PC-3 (cell line): ENCODE results near the gene IFNGR1.

Source experiments
- EZH2phosphoT487 ChIP-seq: fragments of 300-600 bp; sonication (generic); IDR thresholded peaks from 2 replicates; pipeline ENCODE4 v1.6.1; 2018; ENCODE audit warnings: mild to moderate bottlenecking, antibody characterized with exemption, low read length, borderline replicate concordance
- TF ChIP-seq, protein P1 (sequence below): fragments of 300-600 bp; sonication (generic); conservative IDR thresholded peaks from 2 replicates; pipeline ENCODE4 v1.5.1; 2017; ENCODE audit warnings: antibody characterized with exemption, low read depth, mild to moderate bottlenecking, low read length

DNA sequence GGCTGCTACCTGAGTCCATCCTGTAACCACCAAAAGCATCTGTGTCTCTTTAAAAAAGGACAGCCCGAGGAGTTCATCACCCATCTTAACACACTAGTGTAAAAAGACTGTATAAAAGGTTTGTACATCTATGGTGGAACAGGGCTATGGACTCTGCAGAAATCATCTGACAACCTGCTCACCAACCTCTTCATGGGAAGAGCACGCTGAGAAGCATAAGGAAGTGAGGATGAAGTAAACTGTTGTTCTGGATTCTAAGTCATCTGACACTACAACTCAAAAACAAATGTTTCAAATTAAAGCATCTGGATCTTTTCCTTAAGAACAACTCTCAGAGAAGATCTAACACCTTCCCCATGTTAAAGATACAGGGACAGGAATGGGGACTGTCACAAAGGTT, 5.4 kb downstream of the IFNGR1 start:
- TF ChIP-seq, protein P1, sequence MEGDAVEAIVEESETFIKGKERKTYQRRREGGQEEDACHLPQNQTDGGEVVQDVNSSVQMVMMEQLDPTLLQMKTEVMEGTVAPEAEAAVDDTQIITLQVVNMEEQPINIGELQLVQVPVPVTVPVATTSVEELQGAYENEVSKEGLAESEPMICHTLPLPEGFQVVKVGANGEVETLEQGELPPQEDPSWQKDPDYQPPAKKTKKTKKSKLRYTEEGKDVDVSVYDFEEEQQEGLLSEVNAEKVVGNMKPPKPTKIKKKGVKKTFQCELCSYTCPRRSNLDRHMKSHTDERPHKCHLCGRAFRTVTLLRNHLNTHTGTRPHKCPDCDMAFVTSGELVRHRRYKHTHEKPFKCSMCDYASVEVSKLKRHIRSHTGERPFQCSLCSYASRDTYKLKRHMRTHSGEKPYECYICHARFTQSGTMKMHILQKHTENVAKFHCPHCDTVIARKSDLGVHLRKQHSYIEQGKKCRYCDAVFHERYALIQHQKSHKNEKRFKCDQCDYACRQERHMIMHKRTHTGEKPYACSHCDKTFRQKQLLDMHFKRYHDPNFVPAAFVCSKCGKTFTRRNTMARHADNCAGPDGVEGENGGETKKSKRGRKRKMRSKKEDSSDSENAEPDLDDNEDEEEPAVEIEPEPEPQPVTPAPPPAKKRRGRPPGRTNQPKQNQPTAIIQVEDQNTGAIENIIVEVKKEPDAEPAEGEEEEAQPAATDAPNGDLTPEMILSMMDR, result no peak
- TF ChIP-seq EZH2phosphoT487, result no peak
